ENCODE data around the gene OVOL2. TPM values are rescaled to one million over a fixed set of nuclear protein-coding genes. Genes with fewer than 3 reads are reported as not detected.
"Not testable (repeated sequence)": the region's sequence is repeated elsewhere in the genome, so short reads cannot be mapped to it uniquely, and the experiment has no call there.

OVOL2 gene
- total RNA-seq (1 to 10 TPM; 4.8 to 7.2 TPM), polyA plus RNA-seq (ENCODE audit: insufficient read depth, low read depth, low replicate concordance) (22.7 TPM)
- long read RNA-seq, donor 1, partial matches to known transcripts, result 21 of 21 reads
- long read RNA-seq, donor 1, other reads (novel, unspliced or antisense), result 0 of 21 reads
- long read RNA-seq, donor 2, partial matches to known transcripts, result 28 of 35 reads
- long read RNA-seq, donor 2, other reads (novel, unspliced or antisense), result 7 of 35 reads

GRCh38 chr20:18057101-18057993 lies at the start of gene OVOL2:
Gene OVOL2, minus strand, starts transcription at chr20:18057916. Its CDS starts 282 bp downstream, at chr20:18057634.
- Histone ChIP-seq H3K36me3 (ENCODE audit: low read depth, missing control alignments) (no peaks in the 10 kb centered on the region), H3K4me1 (peaks cover 15% of the 10 kb centered on the region), H3K27ac (no peak within 1 kb of the TSS), H3K27me3 (no peaks in the 10 kb centered on the region), H3K9me3 (no peaks in the 10 kb centered on the region), H3K4me3 (peak within 1 kb of the TSS; percentile 29 to 52)
- intact Hi-C loops (cut with DNase I; ENCODE audit: low total_unique reads), result no loop called here
- TF ChIP-seq CTCF (IDR thresholded peaks at IDR 0.05) (no peak), POLR2A (IDR thresholded peaks at IDR 0.05) (no peak)
- DNase-seq, result peak; percentile 44
- WGBS, 2 donors, result 0 to 1% methylated on average over 31 to 48 of the region's 73 CpGs

GRCh38 chr20:18103497-18103896 lies 45.8 kb upstream of the OVOL2 start:
- Histone ChIP-seq H3K27me3 (no peaks in the 10 kb centered on the region), H3K36me3 (ENCODE audit: low read depth, missing control alignments) (no peaks in the 10 kb centered on the region), H3K4me3 (no peak overlapping the region), H3K9me3 (no peaks in the 10 kb centered on the region), H3K4me1 (no peaks in the 10 kb centered on the region), H3K27ac (no peak overlapping the region)
- 62 to 70% methylated on average over 1 of the region's 1 CpG for WGBS, 2 donors
- TF ChIP-seq POLR2A (IDR thresholded peaks at IDR 0.05), result no peak
- TF ChIP-seq CTCF (IDR thresholded peaks at IDR 0.05), result no peak
- intact Hi-C loops (cut with DNase I; ENCODE audit: low total_unique reads), result no loop called here
- no peak for DNase-seq

GRCh38 chr20:18101125-18101810 lies 43.6 kb upstream of the OVOL2 start:
- WGBS, 2 donors, result 36 to 38% methylated on average over 7 of the region's 7 CpGs
- no peak for DNase-seq
- no peaks in the 10 kb centered on the region for H3K27me3 ChIP-seq
- no peaks in the 10 kb centered on the region for H3K4me1 ChIP-seq
- H3K27ac ChIP-seq, result no peak overlapping the region
- intact Hi-C loops (cut with DNase I; ENCODE audit: low total_unique reads), result no loop called here
- no peaks in the 10 kb centered on the region for H3K36me3 ChIP-seq (ENCODE audit: low read depth, missing control alignments)
- no peaks in the 10 kb centered on the region for H3K9me3 ChIP-seq
- TF ChIP-seq POLR2A (IDR thresholded peaks at IDR 0.05), result no peak
- no peak for TF ChIP-seq CTCF (IDR thresholded peaks at IDR 0.05)
- H3K4me3 ChIP-seq, result no peak overlapping the region

GRCh38 chr20:18100569-18100968 lies 42.9 kb upstream of the OVOL2 start:
- H3K27me3 ChIP-seq; H3K4me1 ChIP-seq; DNase-seq; H3K27ac ChIP-seq; H3K36me3 ChIP-seq (ENCODE audit: low read depth, missing control alignments); H3K4me3 ChIP-seq; intact Hi-C loops (cut with DNase I; ENCODE audit: low total_unique reads); H3K9me3 ChIP-seq: not testable (repeated sequence)
- 91 to 94% methylated on average over 11 of the region's 11 CpGs for WGBS, 2 donors

GRCh38 chr20:18094191-18094590 lies 36.5 kb upstream of the OVOL2 start:
- no peaks in the 10 kb centered on the region for H3K36me3 ChIP-seq (ENCODE audit: low read depth, missing control alignments)
- no peaks in the 10 kb centered on the region for H3K27me3 ChIP-seq
- DNase-seq, result no peak
- no peak overlapping the region for H3K27ac ChIP-seq
- 57 to 67% methylated on average over 5 of the region's 5 CpGs for WGBS, 2 donors
- H3K9me3 ChIP-seq, result no peaks in the 10 kb centered on the region
- H3K4me3 ChIP-seq, result no peak overlapping the region
- intact Hi-C loops (cut with DNase I; ENCODE audit: low total_unique reads), result no loop called here
- no peaks in the 10 kb centered on the region for H3K4me1 ChIP-seq
- TF ChIP-seq POLR2A (IDR thresholded peaks at IDR 0.05) (no peak), CTCF (IDR thresholded peaks at IDR 0.05) (no peak)
